ENCODE data around the gene EML6.
"Not testable (repeated sequence)": the region's sequence is repeated elsewhere in the genome, so short reads cannot be mapped to it uniquely, and the experiment has no call there.

EML6 gene

GRCh38 chr2:54845514-54845913 lies 122.1 kb downstream of the EML6 start:
- no peak for DNase-seq (ENCODE audit: low read depth in 2 of 2)

DNA sequence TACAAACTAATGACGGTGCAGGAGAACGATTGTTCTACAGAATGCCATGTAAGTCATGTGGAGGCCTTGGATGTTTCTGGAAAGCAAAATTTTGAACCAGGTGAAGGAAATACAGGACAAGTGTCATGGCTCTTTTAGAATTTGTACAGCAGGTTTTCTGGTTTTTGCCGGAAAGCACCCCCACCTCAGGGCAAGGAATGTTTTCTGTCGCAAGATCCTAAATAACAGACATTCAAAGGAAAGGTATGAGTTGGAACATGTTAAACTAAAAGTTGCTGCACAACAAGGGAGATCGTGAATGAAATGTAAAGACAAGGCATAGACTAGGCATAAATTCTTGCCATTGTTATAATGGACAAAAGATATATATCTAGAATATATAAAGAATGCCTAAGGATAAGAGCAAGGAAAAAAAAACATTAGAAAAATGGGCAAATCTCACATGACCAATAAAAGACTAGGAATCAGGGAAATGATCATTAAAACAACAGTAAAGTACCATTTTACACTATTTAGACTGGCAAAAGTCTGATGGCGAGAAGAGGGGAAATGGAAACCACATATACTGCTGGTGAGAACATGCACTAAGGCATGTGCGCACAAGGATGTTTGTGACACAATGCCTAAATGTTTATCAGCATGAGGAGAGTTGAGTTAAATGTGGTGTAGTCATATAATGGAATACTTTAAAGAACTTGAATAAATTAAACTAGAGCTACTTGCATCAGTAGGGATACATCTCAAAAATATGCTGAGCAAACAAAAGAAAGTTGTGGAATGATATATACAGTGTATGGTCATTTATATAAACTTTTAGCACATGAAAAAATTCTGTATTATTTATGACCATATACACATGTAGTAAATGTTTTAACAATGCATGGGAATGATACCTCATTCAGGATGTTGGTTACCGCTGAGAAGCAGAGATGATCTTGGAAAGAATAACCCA lies 127.0 kb downstream of the EML6 start:
- DNase-seq (ENCODE audit: low read depth in 2 of 2): no peak

DNA sequence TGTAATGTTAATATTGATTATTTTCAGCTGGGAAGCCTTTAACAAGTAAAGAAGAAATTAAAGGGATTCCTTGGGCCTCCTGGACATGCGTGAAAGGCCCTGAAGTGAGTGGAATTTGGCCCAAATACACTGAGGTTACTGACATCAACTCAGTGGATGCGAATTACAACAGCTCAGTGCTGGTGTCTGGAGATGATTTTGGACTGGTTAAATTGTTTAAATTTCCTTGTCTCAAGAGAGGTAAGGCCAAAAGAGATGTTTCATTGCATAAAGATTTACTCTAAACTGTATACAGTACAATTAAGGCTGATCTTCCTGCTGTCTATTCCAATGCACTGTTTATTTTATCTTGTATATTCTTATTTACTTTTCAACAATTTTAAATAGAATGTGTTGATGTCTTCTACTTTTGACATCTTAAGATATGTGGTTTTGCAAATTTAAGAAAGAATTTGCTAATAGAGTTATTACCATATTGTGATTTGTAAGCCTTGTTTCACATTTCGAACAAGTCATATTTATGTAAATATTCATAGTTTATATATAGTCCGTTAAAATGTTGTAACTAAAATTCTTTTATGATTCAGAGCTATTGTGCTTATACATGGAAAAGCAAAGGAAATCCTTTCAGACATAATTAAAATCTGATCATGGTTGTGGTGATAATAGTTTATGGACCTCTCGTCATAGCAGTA lies 130.3 kb downstream of the EML6 start:
- no peak for DNase-seq (ENCODE audit: low read depth in 2 of 2)

DNA sequence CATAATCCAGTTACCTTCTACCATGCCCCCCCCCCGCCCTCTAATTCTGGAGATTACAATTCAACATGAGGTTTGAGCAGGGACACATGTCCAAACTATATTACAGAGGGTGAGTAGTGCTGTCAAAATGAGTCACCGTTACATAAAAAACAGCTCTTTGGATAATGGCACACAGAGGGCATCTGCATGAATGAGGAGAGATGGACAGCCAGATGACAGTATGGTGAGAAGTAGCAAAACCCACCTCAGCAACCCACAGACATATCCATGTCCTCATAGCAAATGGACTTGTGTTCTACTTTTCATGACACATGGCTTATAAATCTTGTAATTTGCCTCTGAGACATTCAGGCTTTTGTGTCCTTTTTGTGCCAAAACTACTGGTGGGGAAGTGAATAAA lies 132.0 kb downstream of the EML6 start:
- DNase-seq (ENCODE audit: low read depth in 2 of 2): no peak

DNA sequence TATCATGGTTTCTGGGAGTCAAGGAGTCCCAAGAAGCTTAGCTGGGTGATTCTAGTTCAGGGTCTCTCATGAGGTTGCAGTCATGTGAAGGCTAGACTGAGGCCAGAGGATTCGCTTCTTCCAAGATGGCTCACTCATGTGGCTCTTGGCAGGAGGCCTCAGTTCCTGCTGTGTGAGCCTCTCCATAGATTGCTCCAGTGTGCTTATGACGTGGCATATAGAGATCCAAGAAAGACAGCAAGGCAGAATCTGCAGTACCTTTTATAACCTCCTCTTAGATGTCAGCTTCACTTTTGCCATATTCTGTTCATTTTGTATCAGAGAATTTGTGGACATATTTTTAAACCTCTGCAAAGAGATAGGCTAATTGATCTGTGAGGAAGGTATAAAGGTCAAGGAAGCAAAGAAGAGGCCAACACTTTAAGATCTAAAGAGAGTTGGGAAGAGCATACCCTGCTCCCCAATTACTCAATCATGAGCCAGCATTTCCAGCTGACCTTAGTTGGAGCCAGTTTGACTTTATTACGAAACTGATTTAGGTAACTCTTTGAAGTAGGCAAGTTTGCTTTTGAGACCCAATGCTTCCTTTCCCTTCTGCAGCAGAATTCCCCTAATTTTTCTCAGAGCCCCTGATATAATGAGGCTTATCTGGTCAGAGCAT lies 134.7 kb downstream of the EML6 start:
- DNase-seq (ENCODE audit: low read depth in 2 of 2): no peak

DNA sequence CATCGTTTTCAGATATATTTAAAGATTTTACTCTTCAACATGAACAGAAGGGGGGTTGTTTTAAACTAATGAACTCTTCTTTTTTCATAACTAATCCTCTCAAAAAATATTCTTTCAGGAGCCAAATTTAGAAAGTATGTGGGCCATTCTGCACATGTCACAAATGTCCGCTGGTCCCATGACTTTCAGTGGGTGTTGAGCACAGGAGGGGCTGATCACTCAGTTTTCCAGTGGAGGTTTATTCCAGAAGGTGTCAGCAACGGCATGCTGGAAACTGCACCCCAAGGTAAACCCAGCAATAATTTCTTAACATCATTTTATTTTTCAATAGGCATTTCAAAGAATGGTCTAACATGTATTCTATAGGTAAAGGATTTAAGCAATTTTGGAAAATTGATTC lies 136.0 kb downstream of the EML6 start:
- no peak for DNase-seq (ENCODE audit: low read depth in 2 of 2)

DNA sequence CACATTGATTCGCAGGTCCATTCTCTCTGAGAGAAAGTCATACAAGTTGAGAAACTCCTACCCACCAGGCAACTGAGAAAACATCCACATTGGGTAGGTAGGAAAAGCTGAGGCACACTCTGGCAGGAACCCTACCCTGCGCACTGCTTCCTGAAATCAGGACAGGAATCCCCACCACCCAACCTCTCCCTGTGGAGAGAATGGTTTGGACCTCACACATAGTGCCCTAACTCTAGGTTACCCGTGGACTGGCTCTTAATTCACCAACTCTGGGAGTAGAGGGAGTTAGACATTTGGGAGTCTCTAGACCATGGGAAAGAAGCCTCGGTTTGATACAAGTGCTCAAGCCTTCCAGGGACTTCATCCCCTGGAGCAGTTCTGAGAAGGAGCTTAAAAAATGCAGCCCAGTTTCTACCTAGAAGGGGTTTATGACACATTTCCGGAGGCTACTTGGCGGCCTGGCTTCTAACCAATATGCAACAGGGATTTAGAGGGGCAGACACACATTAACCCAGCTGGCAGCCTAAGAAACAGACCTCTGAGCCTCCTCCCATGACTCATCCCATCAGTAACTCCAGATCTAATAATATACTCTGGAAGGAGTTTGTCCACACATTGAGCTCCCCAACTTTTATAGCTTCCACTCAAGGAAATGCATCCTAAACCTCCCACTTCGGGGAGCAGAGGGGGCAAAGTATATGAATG lies 136.7 kb downstream of the EML6 start:
- DNase-seq (ENCODE audit: low read depth in 2 of 2): no peak

DNA sequence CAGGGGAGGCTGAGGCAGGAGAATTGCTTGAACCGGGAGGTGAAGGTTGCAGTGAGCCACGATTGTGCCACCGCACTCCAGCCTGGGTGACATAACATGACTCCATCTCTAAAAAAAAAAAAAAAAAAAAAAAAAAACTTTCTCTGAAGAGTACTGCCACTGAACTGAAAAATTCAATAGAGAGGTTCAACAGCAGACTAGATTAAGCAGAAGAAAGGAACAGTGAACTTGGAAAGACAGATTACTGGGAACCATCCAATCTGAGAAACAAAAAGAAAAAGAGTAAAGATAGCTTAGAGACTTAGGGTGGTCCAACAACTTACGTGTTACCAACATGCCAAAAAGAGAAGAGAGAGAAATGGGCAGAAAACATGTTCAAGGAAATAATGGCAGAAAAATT lies 138.8 kb downstream of the EML6 start:
- DNase-seq (ENCODE audit: low read depth in 2 of 2): no peak

DNA sequence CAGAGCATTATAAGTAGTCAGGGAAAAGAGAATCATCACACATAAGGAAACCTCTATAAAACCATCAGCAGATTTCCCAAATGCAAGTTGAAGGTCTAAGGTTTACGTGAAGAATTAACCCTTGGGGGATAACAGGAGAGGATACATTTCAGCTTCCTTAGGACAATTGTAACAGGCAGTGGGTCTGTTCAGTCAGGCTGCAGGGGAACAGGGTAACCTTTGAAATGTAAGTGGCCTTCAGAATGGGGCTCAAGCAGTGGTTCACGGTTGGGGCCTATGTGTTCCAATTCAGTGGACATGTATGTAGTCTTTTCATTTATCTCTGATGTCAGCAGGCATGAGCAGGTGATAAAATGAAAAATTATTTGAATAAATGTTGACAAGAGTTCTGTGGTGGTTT lies 139.3 kb downstream of the EML6 start:
- no peak for DNase-seq (ENCODE audit: low read depth in 2 of 2)

DNA sequence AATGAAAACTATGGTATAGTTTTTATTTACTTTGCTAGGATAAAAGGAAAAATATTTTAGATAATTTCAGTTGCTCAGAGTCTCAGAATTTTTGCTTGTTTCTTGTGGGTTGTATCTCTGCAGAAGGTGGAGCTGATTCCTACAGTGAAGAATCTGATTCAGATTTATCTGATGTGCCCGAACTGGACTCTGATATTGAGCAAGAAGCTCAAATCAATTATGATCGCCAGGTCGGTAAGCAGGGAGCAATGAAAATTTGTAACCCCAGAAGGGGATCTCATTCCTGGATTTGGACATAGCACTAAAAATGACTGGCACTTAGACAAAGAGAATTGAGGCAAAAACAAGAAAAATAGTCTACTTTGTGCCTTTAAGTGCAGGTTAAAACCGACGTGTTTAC lies 140.2 kb downstream of the EML6 start:
- DNase-seq (ENCODE audit: low read depth in 2 of 2): no peak

GRCh38 chr2:54864096-54864495 lies 140.6 kb downstream of the EML6 start:
- DNase-seq (ENCODE audit: low read depth in 2 of 2): no peak

DNA sequence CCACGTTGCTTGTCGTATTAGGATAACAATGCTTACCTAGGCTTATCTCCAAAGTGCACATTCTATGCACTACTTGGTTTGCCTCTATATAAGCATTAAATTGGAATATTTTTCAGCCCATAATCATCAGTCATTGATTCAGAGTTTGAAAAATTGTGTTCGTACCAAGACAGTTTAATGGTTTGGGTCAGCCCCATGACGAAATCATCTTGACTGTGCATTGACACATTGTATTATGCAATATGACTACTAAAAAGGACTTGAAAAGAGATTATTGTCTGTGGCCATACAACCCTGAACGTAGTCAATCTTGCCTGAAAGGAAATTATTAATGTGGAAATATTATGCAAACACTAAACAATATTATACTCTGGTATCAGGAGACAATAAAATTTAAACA lies 141.3 kb downstream of the EML6 start:
- no peak for DNase-seq (ENCODE audit: low read depth in 2 of 2)

GRCh38 chr2:54866179-54866578 lies 142.7 kb downstream of the EML6 start:
- DNase-seq (ENCODE audit: low read depth in 2 of 2): no peak

DNA sequence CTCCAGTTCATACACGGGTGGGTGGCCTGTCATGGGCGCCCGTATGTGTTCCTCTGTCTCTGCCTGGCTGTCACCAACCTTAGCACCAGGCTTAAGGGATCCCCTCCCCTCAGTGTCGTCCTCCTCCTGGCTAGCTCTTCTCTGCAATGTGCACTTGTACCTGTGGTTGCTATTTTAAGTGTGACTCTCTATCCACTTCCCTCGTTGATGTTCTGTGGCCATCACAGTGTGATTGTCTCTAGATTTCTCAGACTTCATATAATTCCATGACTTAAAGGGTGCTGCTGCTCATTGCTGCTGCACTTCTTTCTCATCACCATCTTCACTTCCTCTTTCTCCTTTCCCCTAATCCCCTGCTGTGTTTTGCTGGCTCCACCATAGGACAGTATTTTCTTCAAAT lies 143.4 kb downstream of the EML6 start:
- no peak for DNase-seq (ENCODE audit: low read depth in 2 of 2)

DNA sequence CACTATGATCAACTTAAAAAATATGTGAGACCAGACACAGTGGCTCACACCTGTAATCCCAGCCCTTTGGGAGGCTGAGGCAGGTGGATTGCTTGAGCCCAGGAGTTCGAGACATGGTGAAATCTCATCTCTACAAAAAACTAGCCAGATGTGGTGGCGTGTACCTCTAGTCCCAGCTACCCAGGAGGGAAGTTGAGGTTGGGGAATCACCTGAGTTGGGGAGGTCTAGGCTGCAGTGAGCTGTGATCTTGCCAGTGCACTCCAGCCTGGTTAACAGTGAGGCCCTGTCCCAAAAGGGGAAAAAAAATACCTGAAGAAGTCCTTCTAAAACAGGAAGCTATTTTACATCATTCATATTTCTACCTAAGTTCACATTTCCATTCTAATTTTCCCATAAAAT lies 144.0 kb downstream of the EML6 start:
- no peak for DNase-seq (ENCODE audit: low read depth in 2 of 2)

DNA sequence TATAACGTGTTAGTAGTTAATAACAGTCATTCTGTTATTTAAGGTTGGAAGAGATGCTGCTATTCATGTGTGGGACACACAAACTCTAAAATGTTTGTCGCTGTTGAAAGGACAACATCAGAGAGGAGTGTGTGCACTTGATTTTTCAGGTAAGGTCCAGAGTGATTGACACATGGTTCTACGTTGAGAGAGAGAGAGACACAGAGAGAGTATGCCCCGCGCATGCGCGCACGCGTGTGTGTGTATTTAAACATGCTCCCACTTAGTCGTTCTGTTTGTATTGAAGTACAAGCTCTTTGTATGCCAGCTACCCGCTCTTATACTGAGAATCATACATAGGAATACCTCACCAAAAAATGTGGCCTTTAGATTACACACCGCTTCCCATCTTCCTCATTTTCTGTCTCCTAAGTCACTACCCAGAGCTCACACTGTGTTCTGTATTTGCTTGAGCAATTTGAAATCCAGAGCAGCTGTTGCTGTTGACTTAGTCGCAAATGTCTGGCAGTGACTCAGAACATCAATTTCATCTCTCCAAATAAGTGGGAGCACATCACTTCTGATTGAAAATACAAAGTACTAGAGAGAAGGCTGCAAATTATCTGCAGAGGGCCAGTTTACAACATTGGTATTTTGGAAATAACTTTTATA lies 148.1 kb downstream of the EML6 start:
- DNase-seq (ENCODE audit: low read depth in 2 of 2): no peak

- no peak for DNase-seq (ENCODE audit: low read depth in 2 of 2)
Measured at GRCh38 chr2:54872780-54873179, 149.3 kb downstream of the EML6 start.

- not testable (repeated sequence) for DNase-seq (ENCODE audit: low read depth in 2 of 2)
Measured at GRCh38 chr2:54873236-54873635, 149.8 kb downstream of the EML6 start.

DNA sequence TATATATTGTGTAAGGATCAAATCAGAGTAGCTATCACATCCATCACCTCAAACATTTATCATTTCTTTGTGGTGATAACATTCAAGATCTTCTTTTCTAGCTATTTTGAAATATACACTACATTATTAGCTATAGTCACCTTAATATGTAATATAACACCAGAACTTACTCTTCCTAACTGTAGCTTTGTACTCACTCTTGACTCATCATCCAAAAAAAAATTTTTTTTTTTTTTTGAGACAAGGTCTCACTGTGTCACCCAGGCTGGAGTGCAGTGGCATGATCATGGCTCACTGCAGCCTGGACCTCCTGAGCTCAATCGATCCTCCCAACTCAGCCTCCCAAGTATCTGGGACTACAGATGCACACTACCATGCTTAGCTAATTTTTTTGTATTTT lies 153.3 kb downstream of the EML6 start:
- no peak for DNase-seq (ENCODE audit: low read depth in 2 of 2)

GRCh38 chr2:54878182-54878581 lies 154.7 kb downstream of the EML6 start:
- no peak for DNase-seq (ENCODE audit: low read depth in 2 of 2)

DNA sequence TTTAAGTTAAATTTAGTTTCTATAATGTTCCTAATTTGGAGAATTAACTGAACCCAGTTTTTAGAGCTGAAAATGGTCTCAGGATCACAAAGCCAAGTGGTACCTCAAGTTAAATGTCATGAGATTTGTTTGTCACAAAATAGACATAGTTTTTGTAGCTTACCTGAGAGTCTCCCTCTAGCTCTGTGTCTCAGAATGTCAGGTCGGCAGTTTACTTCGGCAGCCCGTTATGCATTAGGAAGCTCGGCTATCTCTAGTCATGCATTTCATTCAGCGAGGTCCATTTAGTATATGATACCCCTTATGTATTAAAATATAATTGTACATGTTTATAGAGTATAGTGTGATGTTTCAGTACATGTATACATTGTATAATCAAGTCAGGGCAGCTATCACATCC lies 155.6 kb downstream of the EML6 start:
- no peak for DNase-seq (ENCODE audit: low read depth in 2 of 2)

Measured in stimulated activated CD4-positive, alpha-beta T cell treated with anti-CD3 and anti-CD28 coated beads, Interleukin-4, amount 100 ng/mL, for 48 hours (primary cell).